KMS-11 (cell line): ENCODE data around the gene CDK6.
A peak's percentile ranks its signal among the peaks of the same experiment; 100 is the strongest.

Experiments used
- H2AFZ ChIP-seq: fragments of 200-600 bp; sonication (generic); 2 replicates; pipeline ENCODE4 v1.6.1; 2016; ENCODE audit warnings: antibody characterized with exemption, mixed run types, low read depth
- H3K27ac ChIP-seq: fragments of 200-600 bp; sonication (generic); 2 replicates; pipeline ENCODE4 v1.6.1; 2016; ENCODE audit warnings: mild to moderate bottlenecking, mixed run types
- H3K27me3 ChIP-seq: fragments of 200-600 bp; sonication (generic); 2 replicates; pipeline ENCODE4 v1.6.1; 2017; ENCODE audit warnings: mild to moderate bottlenecking, low read depth, mixed run types, moderate library complexity; ENCODE audit not compliant: insufficient read depth
- H3K36me3 ChIP-seq: fragments of 200-600 bp; sonication (generic); 2 replicates; pipeline ENCODE4 v1.6.1; 2017; ENCODE audit warnings: mild to moderate bottlenecking, mixed run types; ENCODE audit not compliant: insufficient read depth
- H3K4me1 ChIP-seq: fragments of 200-600 bp; sonication (generic); 2 replicates; pipeline ENCODE4 v1.6.1; 2016; ENCODE audit warnings: mild to moderate bottlenecking, low read depth, mixed run types; ENCODE audit not compliant: poor library complexity, severe bottlenecking
- H3K4me2 ChIP-seq: fragments of 200-600 bp; sonication (generic); 2 replicates; pipeline ENCODE4 v1.7.0; 2016; ENCODE audit warnings: mild to moderate bottlenecking, mixed run types
- H3K4me3 ChIP-seq: fragments of 200-600 bp; sonication (generic); IDR thresholded peaks from 2 replicates; pipeline ENCODE4 v1.6.1; 2017; ENCODE audit warnings: low read depth, low read length, mixed read lengths; ENCODE audit not compliant: insufficient read depth
- H3K79me2 ChIP-seq: fragments of 200-600 bp; sonication (generic); 2 replicates; pipeline ENCODE4 v1.6.1; 2016; ENCODE audit warnings: low read depth, mixed run types; ENCODE audit not compliant: insufficient read depth
- H3K9ac ChIP-seq: fragments of 200-600 bp; sonication (generic); 2 replicates; pipeline ENCODE4 v1.6.1; 2016; ENCODE audit warnings: mild to moderate bottlenecking, mixed run types
- H4K20me1 ChIP-seq: fragments of 200-600 bp; sonication (generic); 2 replicates; pipeline ENCODE4 v1.6.1; 2016; ENCODE audit warnings: mild to moderate bottlenecking, mixed run types; ENCODE audit not compliant: insufficient read depth
- TF ChIP-seq, protein P1 (sequence below): fragments of 200-600 bp; sonication (generic); conservative IDR thresholded peaks from 2 replicates; pipeline ENCODE4 v1.6.1; 2017; ENCODE audit warnings: low read depth, mild to moderate bottlenecking, antibody characterized with exemption, low read length, moderate library complexity, mixed read lengths

CDK6 gene

DNA sequence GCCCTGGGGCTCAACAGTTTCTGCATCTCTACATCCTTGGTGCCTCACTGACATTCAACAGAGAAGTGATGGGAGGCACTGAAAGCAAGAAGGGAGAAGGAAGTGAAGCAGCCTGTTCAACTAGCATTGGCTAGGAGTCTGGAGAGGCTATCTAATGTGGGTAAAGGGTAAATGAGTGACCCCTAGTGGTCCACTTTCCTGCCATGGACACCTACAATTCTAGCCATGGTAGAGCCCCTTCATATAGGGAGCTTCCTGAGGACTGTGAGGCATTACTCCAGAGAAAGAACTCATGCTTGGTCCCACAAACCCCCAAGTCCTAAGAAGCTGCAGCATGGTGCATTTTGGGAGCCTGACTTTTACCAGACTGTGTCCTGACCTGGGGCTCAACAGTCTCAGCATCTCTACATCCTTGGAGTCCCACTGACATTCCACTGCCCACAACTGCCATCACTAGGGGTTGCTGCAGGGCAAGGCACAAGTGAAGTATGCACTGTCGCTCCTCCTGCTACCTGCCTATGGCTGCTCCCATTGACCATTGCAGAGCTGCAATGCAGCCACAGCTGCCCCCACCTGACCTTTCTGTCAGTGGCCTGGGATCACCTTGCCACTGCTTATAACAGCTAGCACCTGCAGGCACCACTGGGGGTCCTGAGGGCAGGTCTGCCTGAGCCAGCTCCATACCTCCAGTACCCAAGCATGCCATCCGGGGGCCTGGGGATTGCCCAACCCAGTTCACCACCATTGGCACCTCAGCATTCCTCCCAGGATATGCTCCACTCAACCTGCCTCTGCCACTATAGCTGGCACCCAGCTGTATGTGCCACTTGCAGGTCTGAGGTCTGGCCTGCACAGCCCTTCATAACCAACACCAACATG is 44.1 kb upstream of the CDK6 start:
- TF ChIP-seq, protein P1, sequence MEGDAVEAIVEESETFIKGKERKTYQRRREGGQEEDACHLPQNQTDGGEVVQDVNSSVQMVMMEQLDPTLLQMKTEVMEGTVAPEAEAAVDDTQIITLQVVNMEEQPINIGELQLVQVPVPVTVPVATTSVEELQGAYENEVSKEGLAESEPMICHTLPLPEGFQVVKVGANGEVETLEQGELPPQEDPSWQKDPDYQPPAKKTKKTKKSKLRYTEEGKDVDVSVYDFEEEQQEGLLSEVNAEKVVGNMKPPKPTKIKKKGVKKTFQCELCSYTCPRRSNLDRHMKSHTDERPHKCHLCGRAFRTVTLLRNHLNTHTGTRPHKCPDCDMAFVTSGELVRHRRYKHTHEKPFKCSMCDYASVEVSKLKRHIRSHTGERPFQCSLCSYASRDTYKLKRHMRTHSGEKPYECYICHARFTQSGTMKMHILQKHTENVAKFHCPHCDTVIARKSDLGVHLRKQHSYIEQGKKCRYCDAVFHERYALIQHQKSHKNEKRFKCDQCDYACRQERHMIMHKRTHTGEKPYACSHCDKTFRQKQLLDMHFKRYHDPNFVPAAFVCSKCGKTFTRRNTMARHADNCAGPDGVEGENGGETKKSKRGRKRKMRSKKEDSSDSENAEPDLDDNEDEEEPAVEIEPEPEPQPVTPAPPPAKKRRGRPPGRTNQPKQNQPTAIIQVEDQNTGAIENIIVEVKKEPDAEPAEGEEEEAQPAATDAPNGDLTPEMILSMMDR, result peak; percentile 35
- Histone ChIP-seq H4K20me1 (no peaks in the 10 kb centered on the region), H2AFZ (no peak overlapping the region)

DNA sequence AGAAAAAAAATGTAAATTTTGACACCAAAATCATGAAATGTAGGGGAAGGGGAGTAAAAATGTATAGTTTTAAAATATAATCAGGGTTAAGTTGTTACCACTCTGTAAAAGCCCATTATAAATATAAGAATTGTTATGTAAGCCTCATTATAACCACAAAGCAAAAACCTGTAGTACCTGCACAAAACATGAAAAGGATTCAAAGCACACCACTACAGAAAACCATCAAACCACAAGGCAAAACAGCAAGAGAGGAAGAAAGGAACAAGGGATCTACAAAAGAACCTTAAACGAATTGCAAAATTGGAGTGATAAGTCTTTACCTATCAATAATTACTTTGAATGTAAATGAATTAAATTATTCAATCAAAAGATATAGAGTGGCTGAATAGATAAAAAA is 41.0 kb upstream of the CDK6 start:
- TF ChIP-seq, protein P1, result no peak
- Histone ChIP-seq H3K79me2 (no peaks in the 10 kb centered on the region), H3K4me3 (no peak overlapping the region), H3K4me2 (no peak overlapping the region), H3K27ac (no peak overlapping the region), H2AFZ (no peak overlapping the region), H3K4me1 (no peaks in the 10 kb centered on the region), H3K36me3 (no peaks in the 10 kb centered on the region), H4K20me1 (no peaks in the 10 kb centered on the region), H3K27me3 (no peaks in the 10 kb centered on the region), H3K9ac (no peak overlapping the region)

More for the DNA sequence above, 44.1 kb upstream of the CDK6 start:
- no peak overlapping the region for H3K9ac ChIP-seq
- no peak overlapping the region for H3K4me2 ChIP-seq
- H3K27ac ChIP-seq, result no peak overlapping the region
- H3K36me3 ChIP-seq, result no peaks in the 10 kb centered on the region
- H3K79me2 ChIP-seq, result no peaks in the 10 kb centered on the region
- H3K4me1 ChIP-seq, result no peaks in the 10 kb centered on the region
- no peaks in the 10 kb centered on the region for H3K27me3 ChIP-seq
- no peak overlapping the region for H3K4me3 ChIP-seq

DNA sequence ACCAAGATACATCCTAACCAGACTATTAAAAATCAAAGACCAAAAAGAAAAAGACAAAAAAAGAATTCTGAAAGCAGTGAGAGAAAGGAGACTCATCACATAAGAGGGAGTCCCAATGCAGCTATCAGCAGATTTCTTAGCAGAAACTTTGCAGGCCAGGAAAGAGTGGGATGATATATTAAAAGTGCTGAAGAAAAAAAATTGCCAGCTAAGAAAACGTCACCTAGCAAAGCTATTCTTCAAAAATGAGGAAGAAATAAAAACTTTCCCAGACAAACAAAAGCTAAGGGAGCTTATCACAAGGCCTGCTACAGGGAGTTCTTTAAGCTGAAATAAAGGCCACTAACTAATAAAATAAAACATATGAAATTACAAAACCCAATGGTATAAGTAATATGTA is 40.5 kb upstream of the CDK6 start:
- Histone ChIP-seq H3K4me3 (no peak overlapping the region), H3K79me2 (no peaks in the 10 kb centered on the region), H3K9ac (no peak overlapping the region), H3K27ac (no peak overlapping the region), H3K4me2 (no peak overlapping the region), H3K27me3 (no peaks in the 10 kb centered on the region), H4K20me1 (no peaks in the 10 kb centered on the region), H3K36me3 (no peaks in the 10 kb centered on the region), H3K4me1 (no peaks in the 10 kb centered on the region), H2AFZ (no peak overlapping the region)
- TF ChIP-seq, protein P1, result no peak

DNA sequence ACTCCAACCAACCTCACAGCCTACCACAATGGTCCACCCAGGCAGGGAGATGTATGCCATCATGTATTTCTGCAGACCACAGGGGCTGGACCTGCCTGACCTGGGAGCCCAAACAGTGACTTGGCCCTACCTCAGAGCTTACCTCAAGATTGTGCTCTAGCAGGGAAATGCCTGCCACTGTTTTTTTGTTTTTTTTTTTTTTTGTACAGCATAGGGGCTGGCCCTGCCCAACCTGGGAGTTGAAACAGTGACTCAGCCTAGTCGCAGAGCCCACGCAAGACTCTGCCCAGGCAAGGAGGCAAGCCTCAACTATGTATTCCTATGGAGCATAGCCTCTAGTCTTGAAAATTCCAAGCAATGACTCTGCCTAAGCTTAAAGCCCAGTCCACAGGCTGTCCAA is 39.3 kb upstream of the CDK6 start:
- H3K4me3 ChIP-seq, result no peak overlapping the region
- no peak overlapping the region for H3K9ac ChIP-seq
- no peak overlapping the region for H3K4me2 ChIP-seq
- H3K79me2 ChIP-seq, result no peaks in the 10 kb centered on the region
- H3K4me1 ChIP-seq, result no peaks in the 10 kb centered on the region
- H4K20me1 ChIP-seq, result no peaks in the 10 kb centered on the region
- H3K27me3 ChIP-seq, result no peaks in the 10 kb centered on the region
- TF ChIP-seq, protein P1, result no peak
- H3K27ac ChIP-seq, result no peak overlapping the region
- H2AFZ ChIP-seq, result no peak overlapping the region
- H3K36me3 ChIP-seq, result no peaks in the 10 kb centered on the region
